ENCODE results near the gene CEP164.
"Not testable (repeated sequence)": the region's sequence is repeated elsewhere in the genome, so short reads cannot be mapped to it uniquely, and the experiment has no call there.

CEP164 gene

DNA sequence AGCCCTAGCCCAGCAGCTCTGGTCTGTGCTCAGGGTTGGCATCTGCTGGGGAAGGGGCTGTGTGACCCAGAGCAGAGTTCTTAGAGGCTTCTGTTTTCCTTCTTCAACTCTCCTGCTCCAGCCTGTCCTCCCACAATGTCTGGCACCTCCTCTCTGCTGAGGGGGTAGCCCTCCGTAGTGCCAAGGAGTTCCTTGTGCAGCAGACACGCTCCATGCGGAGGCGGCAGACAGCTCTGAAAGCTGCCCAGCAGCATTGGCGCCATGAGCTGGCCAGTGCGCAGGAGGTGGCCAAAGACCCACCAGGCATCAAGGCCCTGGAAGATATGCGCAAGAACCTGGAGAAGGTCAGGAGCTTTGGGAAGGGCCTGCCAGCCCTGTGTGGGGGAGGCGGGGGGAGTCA, 69.3 kb downstream of the CEP164 start:
- no peak for DNase-seq (ENCODE audit: low spot score)

DNA sequence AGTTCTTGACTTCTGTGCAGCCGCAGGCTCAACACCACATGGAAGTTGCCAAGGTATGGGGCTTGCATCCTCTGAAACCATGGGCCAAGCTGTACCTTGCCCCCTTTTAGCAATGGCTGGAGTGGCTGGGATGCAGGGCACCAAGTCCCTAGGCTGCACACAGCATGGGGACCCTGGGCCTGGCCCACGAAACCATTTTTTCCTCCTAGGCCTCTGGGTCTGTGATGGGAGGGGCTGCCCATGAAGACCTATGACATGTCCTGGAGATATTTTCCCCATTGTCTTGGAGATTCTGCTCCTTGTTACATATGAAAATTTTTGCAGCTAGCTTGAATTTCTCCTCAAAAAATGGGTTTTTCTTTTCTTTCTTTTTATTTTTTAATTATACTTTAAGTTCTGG, 71.0 kb downstream of the CEP164 start:
- DNase-seq (ENCODE audit: low spot score) = not testable (repeated sequence)

DNA sequence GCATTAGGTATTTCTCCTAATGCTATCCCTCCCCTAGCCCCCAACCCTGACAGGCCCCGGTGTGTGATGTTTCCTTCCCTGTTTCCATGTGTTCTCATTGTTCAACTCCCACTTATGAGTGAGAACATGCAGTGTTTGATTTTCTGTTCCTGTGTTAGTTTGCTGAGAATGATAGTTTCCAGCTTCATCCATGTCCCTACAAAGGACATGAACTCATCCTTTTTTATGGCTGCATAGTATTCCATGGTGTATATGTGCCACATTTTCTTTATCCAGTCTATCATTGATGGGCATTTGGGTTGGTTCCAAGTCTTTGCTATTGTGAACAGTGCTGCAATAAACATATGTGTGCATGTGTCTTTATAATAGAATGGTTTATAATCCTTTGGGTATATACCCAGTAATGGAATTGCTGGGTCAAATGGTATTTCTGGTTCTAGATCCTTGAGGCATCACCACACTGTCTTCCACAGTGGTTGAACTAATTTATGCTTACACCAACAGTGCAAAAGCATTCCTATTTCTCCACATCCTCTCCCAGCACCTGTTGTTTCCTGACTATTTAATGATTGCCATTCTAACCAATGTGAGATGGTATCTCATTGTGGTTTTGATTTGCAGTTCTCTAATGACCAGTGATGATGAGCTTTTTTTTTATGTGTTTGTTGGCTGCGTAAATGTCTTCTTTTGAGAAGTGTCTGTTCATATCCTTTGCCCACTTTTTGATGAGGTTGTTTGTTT, 71.6 kb downstream of the CEP164 start:
- DNase-seq (ENCODE audit: low spot score) = not testable (repeated sequence)

DNA sequence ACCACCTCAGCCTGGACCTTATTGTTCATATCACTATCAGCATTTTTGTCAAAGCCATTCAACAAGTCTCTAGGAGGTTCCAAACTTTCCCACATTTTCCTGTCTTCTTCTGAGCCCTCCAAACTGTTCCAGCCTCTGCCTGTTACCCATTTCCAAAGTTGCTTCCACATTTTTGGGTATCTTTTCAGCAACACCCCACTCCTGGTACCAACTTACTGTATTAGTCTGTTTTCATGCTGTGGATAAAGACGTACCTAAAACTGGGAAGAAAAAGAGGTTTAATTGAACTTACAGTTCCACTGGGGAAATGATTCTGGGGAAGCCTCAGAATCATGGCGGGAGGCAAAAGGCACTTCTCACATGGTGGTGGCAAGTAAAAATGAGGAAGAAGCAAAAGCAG, 78.2 kb downstream of the CEP164 start:
- DNase-seq (ENCODE audit: low spot score) = not testable (repeated sequence)

DNA sequence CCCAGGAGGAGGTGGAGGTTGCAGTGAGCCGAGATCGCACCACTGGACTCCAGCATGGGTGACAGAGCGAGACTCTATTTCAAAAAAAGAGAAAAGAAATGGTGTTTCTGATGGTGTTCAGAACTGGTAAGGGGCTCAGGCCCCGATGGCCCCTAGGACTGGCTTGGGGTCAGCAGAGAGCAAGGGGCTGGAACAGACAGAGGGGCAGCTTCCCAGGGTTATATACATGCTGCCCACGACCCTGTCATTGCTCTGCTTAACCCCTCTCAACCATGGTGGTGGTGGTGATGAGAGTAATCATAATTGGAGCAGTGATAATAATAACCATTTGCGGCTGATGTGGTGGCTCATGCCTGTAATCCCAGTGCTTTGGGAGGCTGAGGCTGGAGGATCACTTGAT, 79.4 kb downstream of the CEP164 start:
- DNase-seq (ENCODE audit: low spot score) = no peak

DNA sequence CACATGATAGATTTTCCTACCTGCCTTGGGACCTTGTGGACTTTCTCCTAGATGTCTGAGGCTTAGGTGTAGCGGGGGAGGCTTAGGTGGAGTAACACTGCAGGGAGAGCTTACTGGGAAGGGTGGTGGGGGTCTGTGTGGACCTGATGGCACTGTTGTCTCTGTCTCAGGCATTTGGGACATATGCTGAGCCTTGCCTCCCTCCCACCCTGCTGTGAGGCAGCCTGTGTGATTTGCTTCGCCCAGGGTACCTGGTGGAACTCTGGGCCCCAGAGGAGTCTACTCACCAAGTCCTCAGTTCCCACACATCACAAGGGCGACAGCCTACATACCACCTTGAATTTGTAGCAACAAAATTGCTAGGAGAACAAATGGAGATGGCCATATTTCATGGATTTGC, 80.7 kb downstream of the CEP164 start:
- DNase-seq (ENCODE audit: low spot score) = no peak

DNA sequence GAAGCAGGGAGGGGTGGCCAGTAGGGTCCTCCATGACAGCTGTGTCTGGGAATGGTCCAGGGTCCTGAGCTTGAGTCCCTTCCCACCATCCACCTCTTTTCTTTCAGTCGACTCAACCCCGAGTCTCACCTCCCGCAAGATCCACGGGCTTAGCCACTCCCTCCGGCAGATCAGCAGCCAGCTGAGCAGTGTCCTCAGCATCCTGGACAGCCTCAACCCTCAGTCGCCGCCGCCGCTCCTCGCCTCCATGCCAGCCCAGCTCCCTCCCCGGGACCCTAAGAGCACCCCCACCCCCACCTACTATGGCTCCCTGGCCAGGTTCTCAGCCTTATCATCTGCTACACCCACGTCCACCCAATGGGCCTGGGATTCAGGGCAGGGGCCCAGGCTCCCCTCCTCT, 81.9 kb downstream of the CEP164 start:
- DNase-seq (ENCODE audit: low spot score) = no peak

DNA sequence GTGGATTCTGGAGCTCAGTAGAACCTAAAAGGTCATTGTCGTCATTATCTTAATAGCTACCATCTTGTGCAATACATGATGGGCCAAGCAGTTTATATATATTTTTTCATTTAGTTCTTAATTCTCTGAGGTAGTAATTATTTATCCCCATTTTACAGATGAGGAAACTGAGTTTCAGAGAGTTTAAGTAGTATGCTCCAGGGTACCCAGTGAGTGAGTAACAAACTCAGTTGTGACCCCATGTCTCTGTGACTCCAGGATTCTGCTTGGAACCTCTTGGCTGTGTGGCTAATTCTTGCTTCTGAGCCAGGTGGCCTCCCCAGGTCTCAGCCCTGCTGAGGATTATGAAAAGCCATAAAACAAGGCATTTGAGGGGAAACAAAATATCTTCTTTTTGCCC, 82.6 kb downstream of the CEP164 start:
- no peak for DNase-seq (ENCODE audit: low spot score)

DNA sequence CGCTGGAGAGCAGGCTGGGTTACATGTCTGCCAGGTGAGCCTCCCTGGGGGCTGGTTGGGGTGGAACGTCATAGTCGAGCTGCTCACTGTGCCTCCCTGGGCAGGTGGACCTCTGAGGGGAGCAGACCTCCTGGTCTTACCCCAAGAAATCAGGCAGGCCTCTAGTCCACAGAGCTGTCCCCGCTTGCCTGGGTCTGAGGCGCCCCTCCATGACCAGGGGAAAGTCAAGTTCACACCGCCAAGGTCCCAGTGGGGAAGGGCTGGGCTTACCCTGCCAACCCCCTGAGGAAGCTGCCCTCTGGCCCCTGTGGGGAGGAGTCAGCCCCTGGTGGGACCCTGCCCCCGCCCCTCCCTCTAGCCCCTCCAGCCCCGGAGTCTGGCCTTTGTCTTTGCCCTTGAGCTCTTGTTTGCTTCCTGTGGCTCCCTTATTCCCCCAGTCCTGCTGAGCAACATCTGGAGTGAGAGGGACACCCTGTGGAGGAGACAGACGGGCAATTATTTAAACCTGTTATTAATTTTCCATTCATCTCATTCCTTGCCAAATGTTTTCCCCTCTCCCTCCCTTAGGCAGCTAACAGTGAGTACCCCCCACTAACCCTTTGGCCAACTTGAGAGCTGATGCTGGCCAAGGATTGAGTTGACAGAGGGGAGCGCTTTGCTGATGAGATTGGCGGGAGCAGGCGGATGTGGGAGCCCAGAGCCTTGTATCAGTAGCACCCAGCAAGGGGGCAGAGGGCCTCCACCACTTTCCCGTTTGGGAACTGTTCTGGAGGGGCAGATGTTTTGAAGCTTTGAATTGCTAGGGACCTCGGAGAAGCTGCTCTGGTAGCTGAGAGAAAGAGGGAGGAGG, 83.4 kb downstream of the CEP164 start:
- no peak for DNase-seq (ENCODE audit: low spot score)

DNA sequence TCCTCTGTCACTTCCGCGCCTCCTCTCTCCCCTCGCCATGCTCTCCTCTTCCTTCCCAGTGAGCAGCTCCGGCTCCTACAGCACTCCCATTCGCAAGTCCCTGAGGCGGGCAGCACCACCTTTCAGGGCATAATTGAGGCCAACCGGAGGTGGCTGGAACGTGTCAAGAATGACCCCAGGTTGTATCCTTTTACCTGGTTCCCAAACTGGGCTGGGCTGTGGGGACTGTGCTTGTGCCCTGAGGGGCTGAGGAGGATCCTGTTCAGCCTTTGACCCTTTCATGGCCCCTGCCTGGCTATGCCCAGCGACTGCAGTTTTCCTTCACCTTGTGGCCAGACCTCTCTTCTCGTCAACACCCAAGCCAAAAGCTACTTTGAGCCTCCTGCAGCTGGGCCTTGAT, 84.1 kb downstream of the CEP164 start:
- no peak for DNase-seq (ENCODE audit: low spot score)

DNA sequence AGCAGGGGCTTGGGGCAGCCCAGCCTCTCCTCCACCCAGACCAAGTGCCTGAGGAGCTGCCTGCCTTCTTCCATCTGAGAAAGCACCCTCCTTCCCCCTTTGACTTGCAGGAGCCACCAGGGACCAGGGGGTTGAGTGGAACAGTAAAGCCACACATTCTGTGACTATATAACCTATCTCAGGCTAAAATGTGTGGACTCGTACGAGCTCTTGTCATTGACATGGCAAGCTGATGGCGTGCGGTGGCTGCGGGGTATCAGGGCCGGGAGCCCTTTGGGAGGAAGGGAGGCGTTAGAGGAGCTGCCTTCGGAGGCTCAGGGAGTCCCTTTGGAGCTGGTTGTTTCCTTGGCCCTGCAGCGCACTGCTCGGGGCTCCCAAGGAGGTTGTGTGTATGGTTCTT, 84.5 kb downstream of the CEP164 start:
- no peak for DNase-seq (ENCODE audit: low spot score)

DNA sequence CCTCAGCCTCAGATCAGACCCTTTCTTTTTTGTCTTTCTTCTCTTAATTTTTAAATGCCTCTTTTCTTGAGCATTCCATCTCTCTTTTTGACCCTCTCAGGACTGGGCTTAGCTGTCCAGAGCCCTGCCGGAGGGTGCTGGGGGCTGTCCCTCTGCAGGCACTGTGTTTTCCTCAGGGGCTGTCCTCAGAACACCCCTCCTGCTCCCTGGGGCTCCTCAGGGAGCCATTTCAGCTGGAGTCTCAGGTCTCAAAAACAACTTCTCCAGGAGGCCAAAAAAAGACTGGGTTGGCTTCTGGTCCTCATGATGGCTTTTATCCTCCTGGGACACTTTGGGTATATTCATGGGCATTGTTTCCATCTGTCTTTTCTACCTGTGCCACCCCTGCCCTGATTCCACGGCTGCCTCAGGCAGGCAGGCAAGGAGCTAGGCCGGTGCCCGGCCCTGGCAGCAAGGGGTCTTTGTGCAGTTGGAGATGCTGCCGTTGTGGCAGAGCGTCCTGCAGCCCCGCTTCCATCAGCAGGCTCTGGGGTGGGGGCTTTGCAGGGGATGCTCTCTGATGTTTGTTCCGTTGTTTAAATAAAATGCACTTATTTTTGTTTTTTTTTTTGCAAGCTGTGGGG, 85.1 kb downstream of the CEP164 start:
- no peak for DNase-seq (ENCODE audit: low spot score)

DNA sequence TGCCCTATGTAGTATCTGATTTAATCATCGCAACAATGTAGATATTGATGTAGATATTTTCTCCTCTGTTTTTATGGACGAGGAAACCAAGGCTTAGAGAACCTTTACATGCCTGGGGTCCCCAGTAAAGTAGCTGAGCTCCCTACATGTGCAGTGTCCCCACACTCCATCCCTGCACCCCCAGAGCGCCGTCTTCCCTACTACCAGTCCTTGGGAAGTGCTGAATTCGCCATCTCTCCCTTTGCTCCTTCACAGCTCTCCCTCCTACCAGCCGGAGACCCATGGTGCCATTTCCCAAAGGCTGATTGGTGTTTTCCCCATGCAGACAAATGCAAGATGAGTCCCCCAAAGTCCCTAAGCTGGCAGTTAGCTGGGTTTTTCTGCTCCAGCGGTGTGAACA, 86.0 kb downstream of the CEP164 start:
- no peak for DNase-seq (ENCODE audit: low spot score)

DNA sequence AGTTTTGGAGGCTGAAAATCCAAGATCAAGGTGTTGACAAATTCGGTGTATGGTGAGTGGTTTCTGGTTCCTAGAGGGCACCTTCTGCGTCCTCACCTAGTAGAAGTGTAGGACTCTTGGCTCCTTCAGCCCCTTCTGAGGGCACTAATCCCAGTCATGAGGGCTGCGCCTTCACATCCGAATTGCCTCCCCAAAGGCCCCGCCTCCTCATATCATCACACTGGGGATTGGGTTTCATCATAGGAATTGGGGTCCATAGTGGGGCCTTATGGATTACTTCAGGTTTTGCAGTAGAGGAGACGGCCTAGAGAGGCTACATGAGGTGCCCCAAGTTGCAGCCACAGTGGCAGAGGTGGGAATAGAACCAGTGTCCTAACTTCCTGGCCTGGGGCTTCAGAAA, 87.1 kb downstream of the CEP164 start:
- DNase-seq (ENCODE audit: low spot score) = no peak

DNA sequence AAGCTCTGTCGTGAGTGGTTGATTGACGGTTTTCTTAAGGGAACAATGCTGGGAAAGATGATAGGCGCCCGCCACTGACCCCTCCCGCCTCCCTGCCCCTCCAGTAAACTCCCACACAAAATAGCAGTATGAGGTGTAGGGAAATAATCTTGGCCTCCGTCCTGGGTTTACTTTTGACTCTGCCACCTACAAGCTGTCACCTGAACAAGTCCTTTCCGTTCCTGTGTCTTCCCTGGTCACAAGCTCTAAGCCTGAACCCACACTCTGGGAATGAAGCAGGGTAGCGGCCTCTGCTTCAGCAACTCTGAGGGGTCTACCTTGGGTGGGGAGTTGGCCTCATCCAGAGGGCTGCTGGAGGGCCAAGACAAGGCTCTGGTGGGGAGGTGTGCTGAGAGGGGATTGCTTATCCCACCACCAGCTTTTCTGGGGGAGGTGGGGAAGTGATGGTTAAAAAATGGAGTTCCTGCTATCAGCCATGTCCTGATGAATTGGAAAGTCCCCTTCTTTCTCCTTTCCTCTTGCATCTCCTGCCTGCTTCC, 87.8 kb downstream of the CEP164 start:
- DNase-seq (ENCODE audit: low spot score) = no peak

DNA sequence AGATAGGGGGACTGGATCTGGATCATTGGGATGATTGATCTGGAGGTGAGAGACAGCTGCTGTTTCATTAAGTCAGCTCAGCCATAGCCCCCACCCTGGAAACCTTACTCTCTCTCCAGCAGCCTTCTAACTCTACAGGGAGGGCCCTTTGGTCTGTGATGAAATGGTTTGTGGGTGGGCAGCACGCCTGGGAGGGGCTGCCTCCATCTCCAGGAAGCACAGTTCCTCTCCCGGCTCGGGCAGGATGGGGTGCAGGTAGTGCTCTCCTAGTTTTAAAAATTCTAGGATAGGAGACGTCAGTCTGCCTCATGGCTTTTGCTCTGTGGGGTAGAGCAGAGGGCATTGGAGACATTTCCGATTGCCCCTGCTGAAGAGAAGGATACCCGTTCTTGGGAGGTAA, 89.7 kb downstream of the CEP164 start:
- no peak for DNase-seq (ENCODE audit: low spot score)

DNA sequence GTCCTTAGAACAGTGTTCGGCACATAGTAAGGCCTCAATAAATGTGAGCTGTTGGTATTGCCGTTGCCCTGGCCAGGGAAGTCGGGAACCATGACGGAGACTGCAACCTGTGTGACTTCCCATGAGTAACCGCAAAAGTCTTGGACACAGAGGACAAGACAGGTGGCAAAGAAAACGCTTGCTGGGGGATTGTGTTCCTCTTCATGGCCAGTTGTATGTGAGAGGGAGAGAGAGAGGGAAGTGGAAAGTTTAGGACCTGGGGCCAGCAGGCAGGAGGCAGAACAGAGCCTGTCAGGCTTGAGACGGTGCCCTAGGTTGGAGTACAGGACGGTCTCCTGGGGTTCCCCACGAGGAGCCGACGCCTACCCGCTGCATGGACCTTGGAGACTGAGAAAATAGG, 90.2 kb downstream of the CEP164 start:
- DNase-seq (ENCODE audit: low spot score) = no peak

DNA sequence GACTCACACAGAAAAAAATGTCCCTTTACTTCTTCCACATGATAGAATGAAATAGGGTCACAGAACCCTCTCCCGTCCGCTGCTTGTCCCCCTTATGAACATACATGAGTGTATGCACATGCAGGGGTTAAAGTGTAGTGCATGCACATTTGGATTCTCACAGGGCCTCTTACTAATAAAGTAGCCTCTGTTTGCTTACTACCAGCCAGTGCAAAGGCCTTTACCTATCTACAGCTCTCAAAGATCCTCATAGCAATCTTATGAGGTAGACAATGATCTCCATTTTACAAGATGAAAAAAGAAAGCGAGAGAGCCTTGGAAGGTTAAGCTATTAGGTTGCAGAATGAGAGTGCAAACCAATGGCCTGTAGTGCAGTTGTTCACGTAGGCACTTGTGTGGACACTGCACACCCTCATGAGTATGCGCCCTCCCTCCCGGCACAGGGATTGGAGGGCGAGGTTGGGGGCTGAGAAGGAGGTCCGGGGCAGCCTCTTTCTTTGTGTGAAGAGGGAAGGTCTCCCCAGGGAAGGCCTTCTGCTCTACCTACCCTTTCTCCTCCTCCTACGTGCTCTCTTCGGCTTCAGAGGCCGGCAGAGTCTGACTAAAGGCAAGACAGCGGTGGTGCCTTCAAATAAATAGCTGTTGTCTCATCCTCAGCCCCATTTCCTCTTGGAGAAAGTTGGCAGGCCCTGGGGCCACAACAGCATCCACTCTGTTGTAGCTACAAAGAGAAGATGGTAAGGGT, 91.3 kb downstream of the CEP164 start:
- no peak for DNase-seq (ENCODE audit: low spot score)

DNA sequence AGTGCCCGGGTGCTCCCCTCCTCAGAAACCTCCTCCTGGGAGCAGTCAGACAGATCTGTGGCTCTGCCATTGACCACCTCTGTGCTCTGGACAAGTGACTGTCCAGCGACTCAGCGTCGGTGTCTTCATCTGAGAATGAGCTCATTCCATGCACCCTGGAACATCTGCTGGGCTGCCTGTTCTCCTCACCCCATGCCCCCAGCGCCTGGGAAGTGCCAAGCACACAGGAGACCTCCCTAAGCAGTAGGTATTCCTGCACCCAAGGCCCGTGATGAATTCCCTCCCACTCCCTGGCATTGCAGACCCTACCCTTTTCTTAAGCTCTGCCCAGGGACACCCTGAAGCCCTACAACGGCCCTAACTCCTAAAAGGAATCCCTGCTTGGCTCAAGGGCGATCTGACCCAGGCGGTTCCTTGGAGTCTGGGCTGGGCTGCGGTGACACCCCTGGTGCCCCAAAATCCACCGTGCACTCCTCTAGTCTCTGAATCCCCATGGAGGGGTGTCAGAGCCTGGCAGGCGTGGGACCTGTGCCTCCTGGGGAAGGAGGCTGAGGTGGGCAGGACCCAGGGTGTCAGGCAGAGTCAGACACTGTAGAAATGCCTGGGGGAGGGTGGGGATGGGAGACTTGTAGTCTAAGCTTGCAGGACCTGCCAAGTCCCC, 92.0 kb downstream of the CEP164 start:
- no peak for DNase-seq (ENCODE audit: low spot score)

DNA sequence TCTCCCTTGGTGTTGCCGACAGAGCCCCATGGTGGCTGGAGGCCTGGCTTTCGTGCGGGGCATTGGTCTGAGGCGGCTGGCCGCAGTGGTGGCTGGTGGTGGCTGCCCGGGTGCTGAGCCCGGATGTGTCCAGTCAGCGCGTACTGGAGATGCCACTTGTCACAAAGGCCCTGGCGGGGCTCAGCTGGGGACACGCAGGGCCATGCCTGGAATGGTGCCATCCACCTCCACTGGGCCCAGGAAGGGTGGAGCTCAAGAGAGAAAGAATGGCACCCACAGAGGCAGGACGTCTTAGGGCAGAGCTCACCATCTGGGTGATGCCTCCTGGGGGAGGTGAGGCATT, 92.5 kb downstream of the CEP164 start:
- DNase-seq (ENCODE audit: low spot score) = no peak

DNA sequence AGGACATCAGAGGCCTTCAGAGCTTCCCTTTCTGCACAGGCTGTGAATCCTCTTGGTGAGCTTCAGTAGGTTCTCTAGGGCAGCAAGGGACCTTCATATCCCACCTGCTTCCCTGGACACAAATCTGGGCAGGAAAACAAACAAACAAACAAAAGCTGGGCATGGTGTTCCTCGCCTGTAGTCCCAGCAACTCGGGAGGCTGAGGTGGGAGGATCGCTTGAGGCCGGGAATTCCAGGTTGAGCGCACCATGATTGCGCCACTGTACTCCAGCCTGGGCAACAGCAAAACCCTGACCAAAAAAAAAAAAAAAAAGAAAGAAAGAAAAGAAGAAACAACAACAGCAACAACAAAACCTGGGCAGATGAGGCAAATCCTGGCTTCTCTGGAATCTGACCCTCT, 92.9 kb downstream of the CEP164 start:
- DNase-seq (ENCODE audit: low spot score) = no peak

DNA sequence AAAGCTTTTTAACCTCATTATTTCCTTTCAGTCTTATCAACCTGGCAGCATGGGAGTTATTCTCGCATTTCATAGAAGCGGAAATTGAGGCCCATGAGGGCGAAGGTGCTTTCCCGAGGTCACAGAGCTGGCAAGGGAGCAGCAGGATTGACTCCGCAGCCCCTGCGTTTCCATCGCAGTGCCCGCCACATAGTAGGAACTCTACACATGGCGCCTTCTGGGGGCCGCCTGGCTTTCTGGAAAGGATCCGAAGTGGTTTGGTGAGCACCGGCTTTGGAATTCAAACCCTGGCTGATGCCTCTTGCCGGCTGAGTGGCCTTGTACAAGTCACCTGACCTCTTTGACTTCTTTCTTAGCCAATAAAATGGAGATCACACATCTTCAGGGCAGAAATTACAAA, 93.4 kb downstream of the CEP164 start:
- DNase-seq (ENCODE audit: low spot score) = no peak
